ENCODE results near the gene BBX. TPM values are rescaled to one million over a fixed set of nuclear protein-coding genes. Genes with fewer than 3 reads are reported as not detected.

BBX gene
- total RNA-seq, 1 donor from 2014 or later: 77.5 TPM

DNA sequence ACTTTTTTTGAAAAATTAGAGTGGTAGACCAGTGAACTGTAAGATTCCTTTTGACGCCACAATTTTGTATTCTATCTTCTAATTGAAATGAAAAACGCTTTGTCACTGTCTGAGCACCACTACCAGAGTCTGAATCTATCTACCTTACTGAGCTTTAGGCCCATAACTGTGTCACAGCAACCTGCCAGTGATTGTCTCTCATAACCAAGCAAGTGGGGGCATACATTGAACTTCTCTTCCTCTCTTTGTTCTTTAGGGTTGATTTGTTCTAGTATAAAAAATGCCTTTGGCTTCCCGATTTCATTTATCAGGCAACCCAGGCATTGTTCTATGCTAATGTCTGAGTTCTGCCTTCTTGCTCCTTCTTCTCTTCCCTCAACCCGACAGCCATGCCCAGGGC is 142.6 kb downstream of the BBX start:
- no peak for DNase-seq

DNA sequence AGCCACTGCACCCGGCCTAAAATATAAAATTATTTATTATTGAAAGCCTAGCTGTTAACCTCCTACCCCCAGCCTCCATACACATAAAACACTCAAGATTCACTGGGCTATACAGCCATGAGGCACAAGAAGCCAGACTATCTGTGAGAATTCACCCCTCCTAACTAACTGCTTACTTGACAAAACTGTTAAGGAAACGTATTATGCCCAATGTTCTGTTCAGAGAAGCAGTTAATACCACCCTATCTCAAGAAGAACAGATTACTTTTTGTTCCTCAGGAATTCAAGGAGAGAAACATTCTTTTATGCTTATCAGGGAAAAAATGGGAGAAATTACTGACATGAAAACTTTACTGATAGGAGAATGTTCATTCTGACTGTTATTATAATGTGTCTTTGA is 144.1 kb downstream of the BBX start:
- ChIA-PET CTCF (interaction anchor here (0.7 to 3.3 kb wide), 2 partner anchors 10 to 329 kb away, joined by 3 to 17 read pairs; no protein-coding TSS in a partner anchor), POLR2A (no interaction called here)
- TF ChIP-seq, protein P1, sequence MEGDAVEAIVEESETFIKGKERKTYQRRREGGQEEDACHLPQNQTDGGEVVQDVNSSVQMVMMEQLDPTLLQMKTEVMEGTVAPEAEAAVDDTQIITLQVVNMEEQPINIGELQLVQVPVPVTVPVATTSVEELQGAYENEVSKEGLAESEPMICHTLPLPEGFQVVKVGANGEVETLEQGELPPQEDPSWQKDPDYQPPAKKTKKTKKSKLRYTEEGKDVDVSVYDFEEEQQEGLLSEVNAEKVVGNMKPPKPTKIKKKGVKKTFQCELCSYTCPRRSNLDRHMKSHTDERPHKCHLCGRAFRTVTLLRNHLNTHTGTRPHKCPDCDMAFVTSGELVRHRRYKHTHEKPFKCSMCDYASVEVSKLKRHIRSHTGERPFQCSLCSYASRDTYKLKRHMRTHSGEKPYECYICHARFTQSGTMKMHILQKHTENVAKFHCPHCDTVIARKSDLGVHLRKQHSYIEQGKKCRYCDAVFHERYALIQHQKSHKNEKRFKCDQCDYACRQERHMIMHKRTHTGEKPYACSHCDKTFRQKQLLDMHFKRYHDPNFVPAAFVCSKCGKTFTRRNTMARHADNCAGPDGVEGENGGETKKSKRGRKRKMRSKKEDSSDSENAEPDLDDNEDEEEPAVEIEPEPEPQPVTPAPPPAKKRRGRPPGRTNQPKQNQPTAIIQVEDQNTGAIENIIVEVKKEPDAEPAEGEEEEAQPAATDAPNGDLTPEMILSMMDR (IDR thresholded peaks at IDR 0.05): no peak
- Mint-ChIP-seq H3K27me3 (no peaks in the 10 kb centered on the region), H3K9me3 (no peaks in the 10 kb centered on the region), H3K27ac (no peak overlapping the region), H3K4me1 (peaks cover 13% of the 10 kb centered on the region), H3K36me3 (ENCODE audit: low read depth) (peaks cover 16% of the 10 kb centered on the region), H3K4me3 (no peak overlapping the region)
- ATAC-seq (ENCODE audit: low read depth) (no peak), DNase-seq (no peak)
- intact Hi-C loops (cut with micrococcal nuclease): no loop called here

More for the DNA sequence above, 142.6 kb downstream of the BBX start:
- CTCF ChIA-PET: interaction anchor here (0.9 to 3.3 kb wide), 4 partner anchors 10 to 813 kb away, joined by 3 to 17 read pairs (median 3); no protein-coding TSS in a partner anchor
- no peaks in the 10 kb centered on the region for H3K27me3 Mint-ChIP-seq
- intact Hi-C loops (cut with micrococcal nuclease): no loop called here
- H3K27ac Mint-ChIP-seq: no peak overlapping the region
- H3K9me3 Mint-ChIP-seq: no peaks in the 10 kb centered on the region
- H3K4me3 Mint-ChIP-seq: no peak overlapping the region
- H3K36me3 Mint-ChIP-seq (ENCODE audit: low read depth): peaks cover 16% of the 10 kb centered on the region
- H3K4me1 Mint-ChIP-seq: peaks cover 24% of the 10 kb centered on the region
- POLR2A ChIA-PET: no interaction called here
- TF ChIP-seq, protein P1 (IDR thresholded peaks at IDR 0.05): no peak
- no peak for ATAC-seq (ENCODE audit: low read depth)

DNA sequence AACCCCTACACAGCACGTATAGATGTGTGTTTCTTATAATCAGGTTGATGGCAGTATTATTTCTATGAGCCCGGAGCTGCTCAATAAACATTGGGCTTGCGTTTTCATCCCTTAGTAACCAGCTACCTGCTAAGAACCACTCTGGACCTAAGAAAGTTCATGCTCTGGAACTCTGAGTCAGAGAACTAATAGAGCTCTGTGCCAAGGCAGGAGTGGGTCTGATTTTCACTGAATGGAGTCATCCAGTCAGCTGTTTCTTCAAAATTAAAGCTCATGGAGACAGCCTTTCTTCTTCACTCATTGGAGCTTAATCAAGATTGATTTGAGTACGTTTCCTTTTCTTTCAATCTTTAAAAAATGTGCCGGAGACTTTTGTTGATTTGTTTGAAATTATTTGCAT is 145.7 kb downstream of the BBX start:
- no peaks in the 10 kb centered on the region for H3K27me3 Mint-ChIP-seq
- no peak for ATAC-seq (ENCODE audit: low read depth)
- H3K36me3 Mint-ChIP-seq (ENCODE audit: low read depth): peaks cover 16% of the 10 kb centered on the region
- peaks cover 17% of the 10 kb centered on the region for H3K4me1 Mint-ChIP-seq
- TF ChIP-seq, protein P1 (IDR thresholded peaks at IDR 0.05): no peak
- no peaks in the 10 kb centered on the region for H3K9me3 Mint-ChIP-seq
- no peak for DNase-seq
- ChIA-PET CTCF (interaction anchor here (1.1 kb wide), 1 partner anchor 9 kb away, joined by 3 read pairs; no protein-coding TSS in a partner anchor), POLR2A (no interaction called here)
- H3K4me3 Mint-ChIP-seq: no peak overlapping the region
- no peak overlapping the region for H3K27ac Mint-ChIP-seq
- intact Hi-C loops (cut with micrococcal nuclease): no loop called here

DNA sequence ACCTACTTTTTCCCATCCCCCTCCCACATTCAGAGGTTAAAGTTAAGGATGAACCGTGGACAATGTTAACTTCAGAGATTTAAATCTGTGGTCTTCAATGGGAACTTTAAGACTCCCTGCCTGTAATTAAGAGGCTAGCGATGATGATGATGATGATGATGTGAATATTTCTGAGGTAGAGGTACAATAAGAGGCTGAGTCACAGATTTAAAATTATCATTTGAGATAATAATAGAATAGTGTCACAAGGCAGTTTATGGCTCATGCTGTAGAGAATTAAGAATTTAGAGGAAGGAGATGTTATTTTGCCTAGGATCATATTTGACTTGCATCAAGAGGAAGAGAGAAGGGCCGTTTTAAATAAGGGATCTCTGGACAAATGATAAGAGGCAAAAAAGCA is 146.2 kb downstream of the BBX start:
- H3K9me3 Mint-ChIP-seq: no peaks in the 10 kb centered on the region
- ChIA-PET POLR2A (no interaction called here), CTCF (interaction anchor here (1.1 kb wide), 1 partner anchor 8 kb away, joined by 3 read pairs; no protein-coding TSS in a partner anchor)
- DNase-seq: no peak
- TF ChIP-seq, protein P1 (IDR thresholded peaks at IDR 0.05): no peak
- no peaks in the 10 kb centered on the region for H3K27me3 Mint-ChIP-seq
- peaks cover 18% of the 10 kb centered on the region for H3K4me1 Mint-ChIP-seq
- no peak for ATAC-seq (ENCODE audit: low read depth)
- no peak overlapping the region for H3K27ac Mint-ChIP-seq
- peaks cover 16% of the 10 kb centered on the region for H3K36me3 Mint-ChIP-seq (ENCODE audit: low read depth)
- H3K4me3 Mint-ChIP-seq: no peak overlapping the region
- intact Hi-C loops (cut with micrococcal nuclease): loop anchor here (1.0 kb wide), 1 partner anchor 8 kb away; no protein-coding TSS in a partner anchor

DNA sequence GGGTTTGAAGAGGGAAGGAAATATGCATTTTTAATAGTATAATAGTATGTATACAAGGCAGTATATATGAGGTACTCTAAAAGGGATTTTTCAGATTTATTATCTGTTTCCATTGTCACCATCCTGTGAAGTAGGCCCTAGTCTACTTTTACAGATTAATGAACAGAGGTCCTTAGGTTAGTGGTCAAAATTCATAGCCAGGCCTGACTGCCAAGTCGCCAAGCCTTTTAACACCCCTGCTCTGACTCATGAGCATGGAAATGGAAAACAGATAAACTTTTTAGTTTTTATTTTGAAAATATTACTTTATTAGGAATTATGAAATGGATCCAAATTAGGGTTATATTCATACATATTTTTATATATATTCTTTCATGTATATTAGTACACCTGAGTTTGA is 146.9 kb downstream of the BBX start:
- Mint-ChIP-seq H3K4me3 (no peak overlapping the region), H3K36me3 (ENCODE audit: low read depth) (peaks cover 13% of the 10 kb centered on the region), H3K4me1 (peaks cover 23% of the 10 kb centered on the region), H3K9me3 (no peaks in the 10 kb centered on the region), H3K27ac (no peak overlapping the region), H3K27me3 (no peaks in the 10 kb centered on the region)
- ATAC-seq (ENCODE audit: low read depth) (no peak), DNase-seq (no peak)
- POLR2A ChIA-PET: no interaction called here
- CTCF ChIA-PET: interaction anchor here (1.4 kb wide), 1 partner anchor 8 kb away, joined by 4 read pairs; no protein-coding TSS in a partner anchor
- intact Hi-C loops (cut with micrococcal nuclease): loop anchor here (1.0 to 10.0 kb wide), 2 partner anchors 8 to 235 kb away; no protein-coding TSS in a partner anchor
- TF ChIP-seq, protein P1 (IDR thresholded peaks at IDR 0.05): no peak

All from activated B cell treated with CpG ODN at 0.5 μM for 24 hours (primary cell).